Tibial nerve (tissue), 4 donors: Measurements from ENCODE around the gene SLC26A3. TPM values are rescaled to one million over a fixed set of nuclear protein-coding genes. Genes with fewer than 3 reads are reported as not detected.

Experiments
- DNase-seq, 2 donors: peaks; one replicate each; pipeline ENCODE4 v3.0.0-alpha.2; 2019; ENCODE audit warnings: low spot score in 2 of 2
- H3K27ac ChIP-seq, 4 donors: fragments of 200-600 bp; sonication (generic) in 3 of 4; one replicate each; pipeline ENCODE4 v1.5.1; 2017 to 2019; ENCODE audit warnings: mild to moderate bottlenecking in 1 of 4
- H3K27me3 ChIP-seq, 2 donors: fragments of 200-600 bp; sonication (generic) in 1 of 2; one replicate each; pipeline versions ENCODE4 v1.5.1 to v1.6.0; 2017 to 2019
- H3K36me3 ChIP-seq, 3 donors: fragments of 200-600 bp; sonication (generic); one replicate each; pipeline ENCODE4 v1.5.1; 2018 to 2019
- H3K4me1 ChIP-seq, 4 donors: fragments of 200-600 bp; sonication (generic) in 3 of 4; one replicate each; pipeline ENCODE4 v1.5.1; 2017 to 2019
- H3K4me3 ChIP-seq, 4 donors: fragments of 200-600 bp; sonication (generic) in 3 of 4; one replicate each; pipeline ENCODE4 v1.5.1; 2017 to 2019; ENCODE audit warnings: mild to moderate bottlenecking in 1 of 4, moderate library complexity in 1 of 4
- H3K9me3 ChIP-seq, 4 donors: fragments of 200-600 bp; sonication (generic) in 3 of 4; one replicate each; pipeline ENCODE4 v1.5.1; 2017 to 2019
- EP300 ChIP-seq, 2 donors: sonication (generic); formaldehyde crosslinking; IDR thresholded peaks; one replicate each; pipeline ENCODE4 v1.6.1; 2017; ENCODE audit warnings: antibody characterized with exemption in 2 of 2, mild to moderate bottlenecking in 1 of 2
- POLR2A ChIP-seq, 2 donors: fragments of 450-650 bp; IDR thresholded peaks; one replicate each; pipeline ENCODE4 v1.6.1; 2017; ENCODE audit warnings: antibody characterized with exemption in 2 of 2, mild to moderate bottlenecking in 2 of 2, moderate library complexity in 2 of 2
- WGBS, 2 donors: methylation state at CpG; one replicate each; pipeline ENCODE4 v1.1.5; 2018; 5-methylcytosine and 5-hydroxymethylcytosine counted together
- total RNA-seq, 4 donors: library from RNA; depleted of rRNA; stranded (reverse); fragments of >200 nt; gene quantifications; one replicate each; pipeline ENCODE4 v1.1.0, GENCODE V29; 2016
- TF ChIP-seq, protein P1 (sequence below), 5 experiments: fragments of 200-600 bp in 3 of 5; fragments of 450-650 bp in 2 of 5; sonication (generic) in 3 of 5; IDR thresholded peaks; one replicate each; pipeline ENCODE4 v1.5.1; 2016 to 2019; ENCODE audit warnings: antibody characterized with exemption in 5 of 5, mild to moderate bottlenecking in 3 of 5, moderate library complexity in 2 of 5

SLC26A3 gene
- total RNA-seq, 4 donors from 2014 or later, result not detected

GRCh38 chr7:107726356-107727130, 76.5 kb downstream of the SLC26A3 start:
- peaks cover 0 to 4% of the 10 kb centered on the region in 2 donors for H3K27me3 ChIP-seq
- DNase-seq, result no peak
- no peak overlapping the region for H3K27ac ChIP-seq
- H3K36me3 ChIP-seq, result no peaks in the 10 kb centered on the region
- no peak overlapping the region for H3K4me3 ChIP-seq
- H3K9me3 ChIP-seq, result no peaks in the 10 kb centered on the region
- 83% methylated on average over 3 of the region's 3 CpGs for WGBS, 2 donors
- TF ChIP-seq POLR2A (IDR thresholded peaks at IDR 0.05) (no peak), EP300 (IDR thresholded peaks at IDR 0.05) (no peak)
- TF ChIP-seq, protein P1, sequence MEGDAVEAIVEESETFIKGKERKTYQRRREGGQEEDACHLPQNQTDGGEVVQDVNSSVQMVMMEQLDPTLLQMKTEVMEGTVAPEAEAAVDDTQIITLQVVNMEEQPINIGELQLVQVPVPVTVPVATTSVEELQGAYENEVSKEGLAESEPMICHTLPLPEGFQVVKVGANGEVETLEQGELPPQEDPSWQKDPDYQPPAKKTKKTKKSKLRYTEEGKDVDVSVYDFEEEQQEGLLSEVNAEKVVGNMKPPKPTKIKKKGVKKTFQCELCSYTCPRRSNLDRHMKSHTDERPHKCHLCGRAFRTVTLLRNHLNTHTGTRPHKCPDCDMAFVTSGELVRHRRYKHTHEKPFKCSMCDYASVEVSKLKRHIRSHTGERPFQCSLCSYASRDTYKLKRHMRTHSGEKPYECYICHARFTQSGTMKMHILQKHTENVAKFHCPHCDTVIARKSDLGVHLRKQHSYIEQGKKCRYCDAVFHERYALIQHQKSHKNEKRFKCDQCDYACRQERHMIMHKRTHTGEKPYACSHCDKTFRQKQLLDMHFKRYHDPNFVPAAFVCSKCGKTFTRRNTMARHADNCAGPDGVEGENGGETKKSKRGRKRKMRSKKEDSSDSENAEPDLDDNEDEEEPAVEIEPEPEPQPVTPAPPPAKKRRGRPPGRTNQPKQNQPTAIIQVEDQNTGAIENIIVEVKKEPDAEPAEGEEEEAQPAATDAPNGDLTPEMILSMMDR (IDR thresholded peaks at IDR 0.05), result no peak
- H3K4me1 ChIP-seq, result peaks cover 0 to 4% (median 0%) of the 10 kb centered on the region in 4 donors

- Histone ChIP-seq H3K36me3 (no peaks in the 10 kb centered on the region), H3K27ac (no peak overlapping the region), H3K27me3 (peaks cover 0 to 4% of the 10 kb centered on the region in 2 donors), H3K4me3 (no peak overlapping the region), H3K4me1 (peaks cover 0 to 4% (median 0%) of the 10 kb centered on the region in 4 donors), H3K9me3 (no peaks in the 10 kb centered on the region)
- DNase-seq, result peak in 1 of 2 donors; percentile 73
- TF ChIP-seq EP300 (IDR thresholded peaks at IDR 0.05), result no peak
- TF ChIP-seq, protein P1 (IDR thresholded peaks at IDR 0.05), result peak; percentile 61 to 71 (median 69)
- 21 to 22% methylated on average over 4 of the region's 4 CpGs for WGBS, 2 donors
Measured at GRCh38 chr7:107725138-107725740, 77.8 kb downstream of the SLC26A3 start.

GRCh38 chr7:107723255-107723654, 79.8 kb downstream of the SLC26A3 start:
- H3K27me3 ChIP-seq, result no peaks in the 10 kb centered on the region
- DNase-seq, result no peak
- 92 to 94% methylated on average over 2 of the region's 2 CpGs for WGBS, 2 donors
- no peaks in the 10 kb centered on the region for H3K9me3 ChIP-seq
- H3K27ac ChIP-seq, result no peak overlapping the region
- no peaks in the 10 kb centered on the region for H3K36me3 ChIP-seq
- TF ChIP-seq EP300 (IDR thresholded peaks at IDR 0.05) (no peak), POLR2A (IDR thresholded peaks at IDR 0.05) (no peak)
- TF ChIP-seq, protein P1 (IDR thresholded peaks at IDR 0.05), result no peak
- H3K4me3 ChIP-seq, result no peak overlapping the region
- H3K4me1 ChIP-seq, result peaks cover 0 to 4% (median 0%) of the 10 kb centered on the region in 4 donors

- peaks cover 0 to 4% (median 0%) of the 10 kb centered on the region in 4 donors for H3K4me1 ChIP-seq
- no peaks in the 10 kb centered on the region for H3K9me3 ChIP-seq
- 44 to 46% methylated on average over 1 of the region's 1 CpG for WGBS, 2 donors
- no peaks in the 10 kb centered on the region for H3K36me3 ChIP-seq
- no peak overlapping the region for H3K27ac ChIP-seq
- H3K27me3 ChIP-seq, result no peaks in the 10 kb centered on the region
- no peak for DNase-seq
- H3K4me3 ChIP-seq, result no peak overlapping the region
- TF ChIP-seq, protein P1 (IDR thresholded peaks at IDR 0.05), result no peak
- TF ChIP-seq POLR2A (IDR thresholded peaks at IDR 0.05) (no peak), EP300 (IDR thresholded peaks at IDR 0.05) (no peak)
Measured at GRCh38 chr7:107721286-107721685, 81.7 kb downstream of the SLC26A3 start.
